Activated naive CD8-positive, alpha-beta T cell treated with anti-CD3 and anti-CD28 coated beads for 36 hours (primary cell): ENCODE results near the gene CLDN4. TPM values are rescaled to one million over a fixed set of nuclear protein-coding genes. Genes with fewer than 3 reads are reported as not detected.

ENCODE experiments used
- DNase-seq: peaks from one replicate; pipeline ENCODE4 v3.0.0; 2021
- H3K27ac Mint-ChIP-seq: one replicate; pipeline ENCODE4 v1.8.0; 2022; ENCODE audit warnings: mild to moderate bottlenecking, moderate library complexity, mixed read lengths
- H3K27me3 Mint-ChIP-seq: one replicate; pipeline ENCODE4 v1.8.0; 2022; ENCODE audit warnings: mild to moderate bottlenecking, mixed read lengths
- H3K36me3 Mint-ChIP-seq: one replicate; pipeline ENCODE4 v1.8.0; 2021; ENCODE audit warnings: mild to moderate bottlenecking, mixed read lengths
- H3K4me1 Mint-ChIP-seq: one replicate; pipeline ENCODE4 v1.8.0; 2021; ENCODE audit warnings: mixed read lengths
- H3K4me3 Mint-ChIP-seq: one replicate; pipeline ENCODE4 v1.8.0; 2022; ENCODE audit warnings: mild to moderate bottlenecking, moderate library complexity, mixed read lengths
- H3K9me3 Mint-ChIP-seq: one replicate; pipeline ENCODE4 v1.8.0; 2022; ENCODE audit warnings: mixed read lengths
- total RNA-seq, 2 experiments: library from RNA; stranded (reverse); gene quantifications; one replicate each; pipeline ENCODE4 v1.2.3, GENCODE V29; 2021

CLDN4 gene
- total RNA-seq, 2 experiments from 2014 or later, result 0.12 to 0.33 TPM

- Mint-ChIP-seq H3K36me3 (no peaks in the 10 kb centered on the region), H3K4me1 (no peaks in the 10 kb centered on the region), H3K27me3 (no peaks in the 10 kb centered on the region), H3K4me3 (no peak overlapping the region), H3K27ac (no peak overlapping the region), H3K9me3 (no peaks in the 10 kb centered on the region)
- DNase-seq, result no peak
Measured at GRCh38 chr7:73870041-73870492, 39.3 kb downstream of the CLDN4 start.

GRCh38 chr7:73871163-73872011 lies 40.6 kb downstream of the CLDN4 start:
- Mint-ChIP-seq H3K9me3 (no peaks in the 10 kb centered on the region), H3K27ac (no peak overlapping the region), H3K27me3 (no peaks in the 10 kb centered on the region), H3K4me3 (no peak overlapping the region), H3K36me3 (no peaks in the 10 kb centered on the region), H3K4me1 (no peaks in the 10 kb centered on the region)
- DNase-seq, result no peak

GRCh38 chr7:73872056-73872908 lies 41.5 kb downstream of the CLDN4 start:
- H3K4me3 Mint-ChIP-seq, result no peak overlapping the region
- no peak for DNase-seq
- H3K9me3 Mint-ChIP-seq, result no peaks in the 10 kb centered on the region
- no peaks in the 10 kb centered on the region for H3K36me3 Mint-ChIP-seq
- no peak overlapping the region for H3K27ac Mint-ChIP-seq
- peaks cover 2% of the 10 kb centered on the region for H3K27me3 Mint-ChIP-seq
- no peaks in the 10 kb centered on the region for H3K4me1 Mint-ChIP-seq

DNA sequence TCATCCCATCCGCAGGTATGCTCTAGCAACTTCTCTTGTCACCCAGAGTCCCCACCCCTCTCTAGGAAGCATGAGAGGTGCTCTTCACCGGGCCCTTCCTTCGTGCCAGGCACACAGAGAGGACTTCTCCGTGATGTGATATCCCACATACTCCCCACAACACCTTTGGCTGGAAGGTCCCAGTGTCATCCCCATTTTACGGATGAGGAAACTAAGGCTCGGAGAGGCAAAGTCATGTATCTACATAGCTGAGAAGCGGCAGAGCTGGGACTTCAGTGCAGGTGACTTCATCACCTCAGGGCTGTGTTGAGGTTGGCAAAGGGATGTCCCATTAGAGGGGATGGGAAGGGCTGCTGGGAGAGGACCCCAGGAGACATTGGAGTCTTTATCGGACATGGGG lies 45.6 kb downstream of the CLDN4 start:
- no peak overlapping the region for H3K27ac Mint-ChIP-seq
- no peak for DNase-seq
- peaks cover 8% of the 10 kb centered on the region for H3K27me3 Mint-ChIP-seq
- no peaks in the 10 kb centered on the region for H3K4me1 Mint-ChIP-seq
- H3K4me3 Mint-ChIP-seq, result no peak overlapping the region
- H3K9me3 Mint-ChIP-seq, result no peaks in the 10 kb centered on the region
- H3K36me3 Mint-ChIP-seq, result no peaks in the 10 kb centered on the region

- no peak overlapping the region for H3K4me3 Mint-ChIP-seq
Measured at GRCh38 chr7:73876973-73877372, 46.2 kb downstream of the CLDN4 start.

DNA sequence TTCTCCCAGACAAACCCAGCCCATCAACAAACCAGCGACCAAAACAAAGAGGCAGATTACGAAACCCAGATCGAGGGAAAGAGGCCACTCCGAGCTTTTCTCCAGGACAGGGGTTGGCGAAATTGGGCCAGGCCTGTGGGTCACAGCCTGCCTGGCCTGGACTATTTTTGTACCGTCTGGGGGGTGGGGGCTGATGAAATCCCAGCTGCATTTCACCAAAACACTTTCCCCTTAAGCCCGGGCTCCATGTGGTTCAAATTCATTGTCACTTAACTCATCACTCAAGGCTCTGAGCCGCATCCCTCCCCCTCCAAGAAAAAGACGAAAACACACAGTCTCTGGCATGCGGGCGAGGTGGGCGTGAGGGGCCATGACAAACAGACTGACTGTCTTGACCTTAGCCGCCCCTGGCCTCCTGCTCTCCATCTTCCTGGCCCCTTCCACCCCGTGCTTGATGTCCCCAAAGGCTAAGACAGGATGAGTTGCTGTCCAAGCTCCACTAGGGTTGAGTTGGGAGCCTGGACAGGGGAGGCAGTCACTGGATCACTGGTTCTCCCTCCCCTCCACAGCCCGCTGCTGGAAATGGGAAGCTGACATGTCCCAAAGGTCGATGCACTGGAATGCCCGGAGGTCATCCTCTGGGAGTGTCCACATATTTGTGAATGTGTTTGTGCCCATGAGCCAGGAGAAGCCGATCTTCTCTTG lies 49.3 kb downstream of the CLDN4 start:
- no peak for DNase-seq
- Mint-ChIP-seq H3K4me3 (no peak overlapping the region), H3K36me3 (no peaks in the 10 kb centered on the region), H3K27ac (no peak overlapping the region), H3K4me1 (peaks cover 1% of the 10 kb centered on the region), H3K27me3 (peaks cover 8% of the 10 kb centered on the region), H3K9me3 (no peaks in the 10 kb centered on the region)

More at GRCh38 chr7:73876973-73877372, 46.2 kb downstream of the CLDN4 start:
- H3K9me3 Mint-ChIP-seq, result no peaks in the 10 kb centered on the region
- no peaks in the 10 kb centered on the region for H3K4me1 Mint-ChIP-seq
- H3K36me3 Mint-ChIP-seq, result no peaks in the 10 kb centered on the region
- peaks cover 8% of the 10 kb centered on the region for H3K27me3 Mint-ChIP-seq
- H3K27ac Mint-ChIP-seq, result no peak overlapping the region
- DNase-seq, result no peak

- Mint-ChIP-seq H3K27ac (no peak overlapping the region), H3K9me3 (no peaks in the 10 kb centered on the region)
Measured at GRCh38 chr7:73880755-73881328, 50.0 kb downstream of the CLDN4 start.

DNA sequence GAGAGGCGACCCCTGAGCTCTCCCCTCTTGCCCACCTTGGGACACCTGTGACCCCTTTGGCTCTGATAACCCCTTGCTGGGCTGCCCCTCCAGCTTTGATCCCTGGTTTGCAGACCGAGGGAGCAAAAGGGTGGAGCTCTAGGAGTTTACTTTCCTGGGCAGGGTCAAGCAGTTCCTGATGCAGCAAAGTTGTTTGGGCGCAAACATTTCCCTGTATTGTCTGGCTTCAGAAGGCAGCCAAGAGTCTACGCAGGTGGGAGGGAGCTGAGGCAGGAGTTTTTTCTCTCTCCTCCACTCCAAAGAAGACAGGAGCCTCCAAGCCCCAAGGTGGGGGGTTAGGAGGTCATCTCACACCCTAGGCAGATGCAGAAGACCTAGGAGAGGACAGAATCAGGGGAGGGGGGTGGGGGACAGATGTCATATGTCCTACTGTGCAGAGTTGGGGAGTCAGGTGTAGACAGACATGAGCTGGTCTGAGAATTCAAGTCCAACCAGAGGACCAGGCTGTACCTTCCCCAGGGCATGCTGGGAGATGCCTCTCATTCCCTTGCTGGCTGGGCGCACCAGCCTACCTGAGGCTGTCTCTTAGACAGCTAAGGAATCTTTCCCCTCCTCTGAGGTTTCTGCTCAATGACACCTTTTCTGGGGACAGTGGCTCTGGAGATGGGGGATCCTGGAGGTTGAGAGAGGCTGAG lies 50.7 kb downstream of the CLDN4 start:
- no peak overlapping the region for H3K27ac Mint-ChIP-seq
- H3K9me3 Mint-ChIP-seq, result no peaks in the 10 kb centered on the region
- no peaks in the 10 kb centered on the region for H3K36me3 Mint-ChIP-seq
- H3K4me1 Mint-ChIP-seq, result peaks cover 1% of the 10 kb centered on the region
- H3K27me3 Mint-ChIP-seq, result peaks cover 15% of the 10 kb centered on the region
- DNase-seq, result no peak
- no peak overlapping the region for H3K4me3 Mint-ChIP-seq

More at GRCh38 chr7:73880755-73881328, 50.0 kb downstream of the CLDN4 start:
- Mint-ChIP-seq H3K27me3 (peaks cover 8% of the 10 kb centered on the region), H3K36me3 (no peaks in the 10 kb centered on the region), H3K4me1 (peaks cover 1% of the 10 kb centered on the region), H3K4me3 (no peak overlapping the region)
- DNase-seq, result no peak

GRCh38 chr7:73882047-73882402 lies 51.2 kb downstream of the CLDN4 start:
- no peak for DNase-seq
- Mint-ChIP-seq H3K27ac (no peak overlapping the region), H3K36me3 (no peaks in the 10 kb centered on the region), H3K4me3 (no peak overlapping the region), H3K4me1 (peaks cover 1% of the 10 kb centered on the region), H3K27me3 (peaks cover 18% of the 10 kb centered on the region), H3K9me3 (no peaks in the 10 kb centered on the region)

Other genes with a start within 250 kb of the CLDN4 start
- gene MLXIPL, start 206.5 kb upstream of the CLDN4 start, total RNA-seq, result not detected
- under 1 TPM; 0.44 to 0.45 TPM for gene VPS37D, start 163.2 kb upstream of the CLDN4 start, total RNA-seq
- gene DNAJC30, start 147.5 kb upstream of the CLDN4 start, total RNA-seq, result 10 to 100 TPM in 1 of 2 experiments, 1 to 10 TPM in 1; 9.5 to 10.7 TPM
- gene BUD23, start 147.4 kb upstream of the CLDN4 start, total RNA-seq, result 100 to 1,000 TPM; 117 to 124 TPM
- 1 to 10 TPM; 4.9 TPM for gene STX1A, start 111.3 kb upstream of the CLDN4 start, total RNA-seq
- gene ABHD11, start 92.2 kb upstream of the CLDN4 start, total RNA-seq, result 10 to 100 TPM; 24.2 to 25.2 TPM
- not detected for gene CLDN3, start 60.7 kb upstream of the CLDN4 start, total RNA-seq
- under 1 TPM; 0.23 to 0.40 TPM for gene METTL27, start 11.5 kb downstream of the CLDN4 start, total RNA-seq
- not detected for gene TMEM270, start 30.2 kb downstream of the CLDN4 start, total RNA-seq
- gene ELN, start 197.2 kb downstream of the CLDN4 start, total RNA-seq, result not detected